ENCODE results near the gene OR5AU1.
A peak's percentile ranks its signal among the peaks of the same experiment; 100 is the strongest.

The OR5AU1 gene

GRCh38 chr14:21106498-21107282, 49.2 kb downstream of the OR5AU1 start:
- DNase-seq (ENCODE audit: low spot score), result peak; percentile 53

- no peak for DNase-seq (ENCODE audit: low spot score)
Measured at GRCh38 chr14:21106176-21106497, 49.7 kb downstream of the OR5AU1 start.

- DNase-seq (ENCODE audit: low spot score), result peak; percentile 3
Measured at GRCh38 chr14:21105095-21105494, 50.8 kb downstream of the OR5AU1 start.
